Activated naive CD4-positive, alpha-beta T cell treated with anti-CD3 and anti-CD28 coated beads for 36 hours (primary cell): ENCODE measurements around the gene PLCB4. TPM values are rescaled to one million over a fixed set of nuclear protein-coding genes. Genes with fewer than 3 reads are reported as not detected.
"Not testable (repeated sequence)": the region's sequence is repeated elsewhere in the genome, so short reads cannot be mapped to it uniquely, and the experiment has no call there.

Experiments
- CTCF ChIA-PET: fragments of 350-600 bp; sonication (Branson Sonifier 250); formaldehyde crosslinking; loops from one replicate; lab custom pipeline; 2021; ENCODE audit warnings: antibody characterized with exemption; lab: Charles Lee
- DNase-seq: peaks from one replicate; pipeline ENCODE4 v3.0.0-alpha.2; 2020
- H3K27ac Mint-ChIP-seq: one replicate; pipeline ENCODE4 v1.8.0; 2021; ENCODE audit warnings: mild to moderate bottlenecking, mixed read lengths
- H3K27me3 Mint-ChIP-seq: one replicate; pipeline ENCODE4 v1.8.0; 2021; ENCODE audit warnings: low read depth, mixed read lengths
- H3K36me3 Mint-ChIP-seq: one replicate; pipeline ENCODE4 v1.8.0; 2021; ENCODE audit warnings: low read depth, mixed read lengths
- H3K4me1 Mint-ChIP-seq: one replicate; pipeline ENCODE4 v1.8.0; 2021; ENCODE audit warnings: low read depth, mixed read lengths
- H3K4me3 Mint-ChIP-seq: one replicate; pipeline ENCODE4 v1.8.0; 2021; ENCODE audit warnings: mild to moderate bottlenecking, moderate library complexity, mixed read lengths
- H3K9me3 Mint-ChIP-seq: one replicate; pipeline ENCODE4 v1.8.0; 2021; ENCODE audit warnings: mixed read lengths
- intact Hi-C: fragments of 100-400 bp; cut with micrococcal nuclease; formaldehyde crosslinking; loops from one replicate; pipeline ENCODE4 v1.15.1; 2023
- total RNA-seq, 2 experiments: library from RNA; stranded (reverse); gene quantifications; one replicate each; pipeline ENCODE4 v1.2.3, GENCODE V29; 2021

The PLCB4 gene
- total RNA-seq, 2 experiments from 2014 or later = not detected

GRCh38 chr20:9150679-9151078 lies 81.8 kb downstream of the PLCB4 start:
- intact Hi-C loops = no loop called here
- H3K4me1 Mint-ChIP-seq = no peaks in the 10 kb centered on the region
- CTCF ChIA-PET = no interaction called here

GRCh38 chr20:9152139-9152538 lies 83.3 kb downstream of the PLCB4 start:
- DNase-seq, H3K36me3 Mint-ChIP-seq, H3K27ac Mint-ChIP-seq, intact Hi-C loops, CTCF ChIA-PET, H3K4me1 Mint-ChIP-seq, H3K9me3 Mint-ChIP-seq, H3K27me3 Mint-ChIP-seq, H3K4me3 Mint-ChIP-seq: not testable (repeated sequence)

More at GRCh38 chr20:9150679-9151078, 81.8 kb downstream of the PLCB4 start:
- DNase-seq = no peak
- Mint-ChIP-seq H3K27ac (no peak overlapping the region), H3K36me3 (no peaks in the 10 kb centered on the region), H3K9me3 (peaks cover 11% of the 10 kb centered on the region), H3K27me3 (no peaks in the 10 kb centered on the region), H3K4me3 (no peak overlapping the region)

- intact Hi-C loops = no loop called here
- H3K27ac Mint-ChIP-seq = no peak overlapping the region
- CTCF ChIA-PET = no interaction called here
Measured at GRCh38 chr20:9154464-9155024, 85.7 kb downstream of the PLCB4 start.

GRCh38 chr20:9156529-9157280 lies 87.8 kb downstream of the PLCB4 start:
- CTCF ChIA-PET = no interaction called here
- no peak for DNase-seq
- no peaks in the 10 kb centered on the region for H3K27me3 Mint-ChIP-seq
- no peaks in the 10 kb centered on the region for H3K4me1 Mint-ChIP-seq
- no peaks in the 10 kb centered on the region for H3K36me3 Mint-ChIP-seq
- intact Hi-C loops = no loop called here
- peaks cover 4% of the 10 kb centered on the region for H3K9me3 Mint-ChIP-seq
- H3K27ac Mint-ChIP-seq = no peak overlapping the region
- H3K4me3 Mint-ChIP-seq = no peak overlapping the region

More at GRCh38 chr20:9154464-9155024, 85.7 kb downstream of the PLCB4 start:
- Mint-ChIP-seq H3K4me3 (no peak overlapping the region), H3K27me3 (no peaks in the 10 kb centered on the region), H3K36me3 (no peaks in the 10 kb centered on the region), H3K4me1 (no peaks in the 10 kb centered on the region), H3K9me3 (peaks cover 8% of the 10 kb centered on the region)
- no peak for DNase-seq

DNA sequence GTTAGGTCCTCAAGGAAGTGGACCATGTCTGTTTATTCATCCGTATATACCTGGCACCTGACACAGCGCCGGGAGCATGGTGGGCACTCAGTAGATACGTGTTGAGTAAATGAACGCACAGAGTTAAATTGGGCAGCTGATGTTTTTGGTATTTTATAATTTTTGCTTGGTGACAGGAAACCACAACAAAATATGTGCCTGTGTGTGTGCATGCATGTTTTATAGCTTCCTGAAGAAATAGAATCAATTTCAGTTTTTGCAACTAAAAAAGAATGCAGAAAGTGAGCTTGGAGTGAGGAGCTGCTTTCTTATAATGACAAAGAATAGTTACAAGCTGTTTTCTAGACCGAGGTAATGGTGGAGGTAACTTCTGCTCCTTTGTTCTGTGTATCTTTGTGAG lies 91.4 kb downstream of the PLCB4 start:
- H3K27me3 Mint-ChIP-seq = peaks cover 2% of the 10 kb centered on the region
- no peaks in the 10 kb centered on the region for H3K36me3 Mint-ChIP-seq
- no peak overlapping the region for H3K27ac Mint-ChIP-seq
- H3K4me1 Mint-ChIP-seq = no peaks in the 10 kb centered on the region
- CTCF ChIA-PET = no interaction called here
- H3K9me3 Mint-ChIP-seq = no peaks in the 10 kb centered on the region
- no peak overlapping the region for H3K4me3 Mint-ChIP-seq
- no peak for DNase-seq
- intact Hi-C loops = no loop called here

- H3K4me3 Mint-ChIP-seq = no peak overlapping the region
- DNase-seq = no peak
- no peaks in the 10 kb centered on the region for H3K36me3 Mint-ChIP-seq
- H3K9me3 Mint-ChIP-seq = no peaks in the 10 kb centered on the region
- intact Hi-C loops = no loop called here
- H3K4me1 Mint-ChIP-seq = no peaks in the 10 kb centered on the region
- CTCF ChIA-PET = interaction anchor here (0.6 kb wide), 1 partner anchor 370 kb away, joined by 5 read pairs; no protein-coding TSS in a partner anchor
- no peak overlapping the region for H3K27ac Mint-ChIP-seq
- H3K27me3 Mint-ChIP-seq = peaks cover 2% of the 10 kb centered on the region
Measured at GRCh38 chr20:9160757-9161156, 91.9 kb downstream of the PLCB4 start.

DNA sequence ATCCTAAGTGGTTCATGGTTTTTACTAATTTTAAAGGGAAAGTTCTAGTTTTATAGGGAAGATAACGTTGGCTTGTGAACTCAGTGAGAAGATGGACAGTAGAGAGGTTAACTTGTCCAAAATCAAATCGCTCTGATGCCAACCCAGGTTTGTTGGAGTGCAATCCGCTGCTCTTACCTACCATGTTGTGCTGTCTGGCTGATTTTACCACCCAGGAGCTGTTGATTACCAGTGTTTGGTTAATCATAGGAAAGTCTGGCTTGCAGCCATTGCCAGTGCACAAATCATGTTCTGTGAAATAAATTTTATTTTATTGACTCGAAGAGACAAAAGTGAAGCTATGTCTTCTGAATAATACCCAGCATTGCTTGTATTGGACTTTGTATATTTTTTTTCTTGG lies 92.4 kb downstream of the PLCB4 start:
- DNase-seq = no peak
- intact Hi-C loops = no loop called here
- H3K4me3 Mint-ChIP-seq = no peak overlapping the region
- CTCF ChIA-PET = interaction anchor here (0.6 kb wide), 1 partner anchor 370 kb away, joined by 5 read pairs; no protein-coding TSS in a partner anchor
- H3K36me3 Mint-ChIP-seq = no peaks in the 10 kb centered on the region
- H3K27me3 Mint-ChIP-seq = peaks cover 2% of the 10 kb centered on the region
- no peaks in the 10 kb centered on the region for H3K9me3 Mint-ChIP-seq
- no peak overlapping the region for H3K27ac Mint-ChIP-seq
- no peaks in the 10 kb centered on the region for H3K4me1 Mint-ChIP-seq

DNA sequence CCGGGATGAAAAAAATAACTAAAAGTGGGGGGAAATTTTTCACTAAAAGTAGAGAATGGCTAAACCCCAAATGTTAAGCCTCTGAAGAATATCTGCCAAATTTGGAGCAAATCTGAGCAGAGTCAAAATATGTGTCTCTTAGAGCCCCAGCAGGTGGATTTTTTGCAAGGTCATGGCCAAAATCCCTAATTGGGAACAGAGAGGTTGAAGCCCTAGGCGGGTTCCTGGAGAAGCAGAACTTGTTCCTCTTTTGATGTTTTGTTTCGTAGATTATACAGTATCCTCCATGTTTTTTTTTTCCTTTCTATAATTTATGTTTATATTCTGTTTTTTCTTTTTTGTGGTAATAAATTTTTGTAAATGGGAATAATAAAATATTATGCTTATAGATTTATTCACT lies 94.4 kb downstream of the PLCB4 start:
- DNase-seq = no peak
- H3K4me1 Mint-ChIP-seq = no peaks in the 10 kb centered on the region
- H3K9me3 Mint-ChIP-seq = no peaks in the 10 kb centered on the region
- intact Hi-C loops = no loop called here
- H3K27me3 Mint-ChIP-seq = peaks cover 2% of the 10 kb centered on the region
- no peak overlapping the region for H3K4me3 Mint-ChIP-seq
- no peak overlapping the region for H3K27ac Mint-ChIP-seq
- H3K36me3 Mint-ChIP-seq = no peaks in the 10 kb centered on the region
- CTCF ChIA-PET = no interaction called here

DNA sequence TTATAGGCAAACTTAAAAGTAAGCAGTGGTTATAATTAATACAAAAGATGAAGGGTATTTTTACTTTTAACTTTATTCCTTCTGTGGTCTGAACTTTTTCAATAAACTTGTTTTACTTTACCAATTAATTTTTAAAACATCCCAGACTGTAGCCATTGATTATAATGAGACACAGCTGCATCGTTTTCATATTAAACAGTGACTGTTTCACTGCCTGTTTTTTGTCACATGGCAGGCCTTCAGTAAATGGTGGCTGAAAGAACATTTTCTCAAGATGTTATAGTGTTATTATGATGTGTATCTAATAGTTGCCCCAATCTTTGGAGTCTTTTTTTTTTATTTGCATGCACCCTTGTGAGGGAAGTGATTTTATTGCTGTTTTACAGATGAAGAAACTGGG lies 95.1 kb downstream of the PLCB4 start:
- intact Hi-C loops = no loop called here
- CTCF ChIA-PET = no interaction called here
- Mint-ChIP-seq H3K27me3 (peaks cover 2% of the 10 kb centered on the region), H3K36me3 (no peaks in the 10 kb centered on the region), H3K9me3 (no peaks in the 10 kb centered on the region), H3K4me3 (no peak overlapping the region), H3K27ac (no peak overlapping the region), H3K4me1 (no peaks in the 10 kb centered on the region)
- no peak for DNase-seq

DNA sequence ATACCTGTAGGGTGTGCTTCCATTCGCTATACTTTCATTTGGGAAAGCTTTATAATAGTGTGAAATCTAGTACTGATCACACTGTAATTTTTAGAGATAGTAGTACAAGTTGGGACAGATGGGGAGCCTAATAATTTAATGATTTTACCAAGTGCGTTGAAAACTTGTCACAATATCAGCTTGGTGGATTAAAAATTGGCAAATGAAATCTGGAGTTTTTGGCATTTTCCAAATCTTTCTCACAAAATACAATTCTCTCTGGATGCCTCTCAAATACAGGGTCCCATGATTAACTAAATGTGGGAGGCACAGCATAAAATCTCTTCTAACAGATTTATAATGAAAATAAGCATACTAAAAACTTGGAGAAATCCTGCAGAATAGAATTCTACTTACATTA lies 96.4 kb downstream of the PLCB4 start:
- CTCF ChIA-PET = no interaction called here
- H3K4me3 Mint-ChIP-seq = no peak overlapping the region
- DNase-seq = no peak
- H3K9me3 Mint-ChIP-seq = no peaks in the 10 kb centered on the region
- intact Hi-C loops = no loop called here
- H3K36me3 Mint-ChIP-seq = no peaks in the 10 kb centered on the region
- no peaks in the 10 kb centered on the region for H3K4me1 Mint-ChIP-seq
- H3K27me3 Mint-ChIP-seq = peaks cover 2% of the 10 kb centered on the region
- no peak overlapping the region for H3K27ac Mint-ChIP-seq

- intact Hi-C loops = no loop called here
- no peak overlapping the region for H3K4me3 Mint-ChIP-seq
Measured at GRCh38 chr20:9166153-9166780, 97.4 kb downstream of the PLCB4 start.

DNA sequence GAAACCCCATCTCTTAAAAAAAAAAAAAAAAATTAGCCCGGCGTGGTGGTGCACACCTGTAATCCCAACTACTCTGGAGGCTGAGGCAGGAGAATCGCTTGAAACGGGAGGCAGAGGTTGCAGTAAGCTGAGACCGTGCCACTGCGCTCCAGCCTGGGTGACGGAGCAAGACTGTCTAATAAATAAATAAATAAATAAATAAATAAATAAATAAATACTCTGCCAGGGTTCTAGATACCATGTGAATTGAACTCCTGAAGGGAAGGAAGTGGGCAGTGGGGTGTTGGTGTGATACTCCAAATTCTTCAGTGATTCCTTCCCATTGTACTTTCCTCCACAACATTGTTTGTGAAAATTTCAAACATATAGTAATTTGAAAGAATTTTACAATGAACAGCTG lies 100.5 kb downstream of the PLCB4 start:
- no peak overlapping the region for H3K4me3 Mint-ChIP-seq

More at GRCh38 chr20:9166153-9166780, 97.4 kb downstream of the PLCB4 start:
- no peaks in the 10 kb centered on the region for H3K9me3 Mint-ChIP-seq
- H3K27me3 Mint-ChIP-seq = peaks cover 2% of the 10 kb centered on the region
- H3K36me3 Mint-ChIP-seq = no peaks in the 10 kb centered on the region
- CTCF ChIA-PET = no interaction called here
- DNase-seq = no peak
- no peak overlapping the region for H3K27ac Mint-ChIP-seq
- no peaks in the 10 kb centered on the region for H3K4me1 Mint-ChIP-seq

More for the DNA sequence above, 100.5 kb downstream of the PLCB4 start:
- intact Hi-C loops = no loop called here
- H3K27ac Mint-ChIP-seq = no peak overlapping the region
- H3K9me3 Mint-ChIP-seq = no peaks in the 10 kb centered on the region
- peaks cover 2% of the 10 kb centered on the region for H3K27me3 Mint-ChIP-seq
- CTCF ChIA-PET = interaction anchor here (0.7 kb wide), 1 partner anchor 42 kb away, joined by 3 read pairs; no protein-coding TSS in a partner anchor
- no peaks in the 10 kb centered on the region for H3K36me3 Mint-ChIP-seq
- H3K4me1 Mint-ChIP-seq = no peaks in the 10 kb centered on the region
- no peak for DNase-seq
